CD14-positive monocyte (primary cell): Measurements from ENCODE around the gene RPEL1. TPM values are rescaled to one million over a fixed set of nuclear protein-coding genes. Genes with fewer than 3 reads are reported as not detected.
A peak's percentile ranks its signal among the peaks of the same experiment; 100 is the strongest.
"Not testable (repeated sequence)": the region's sequence is repeated elsewhere in the genome, so short reads cannot be mapped to it uniquely, and the experiment has no call there.

Experiments used
- DNase-seq, 3 donors: peaks; one replicate each; pipeline ENCODE4 v3.0.0-alpha.2; 2011 to 2022
- H2AFZ ChIP-seq: 2 replicates; pipeline ENCODE4 v1.6.0; 2012; ENCODE audit warnings: mild to moderate bottlenecking, low read depth, low read length, inconsistent platforms; ENCODE audit not compliant: insufficient read depth, poor library complexity, severe bottlenecking
- H3K27ac ChIP-seq, 2 donors: 1 replicate in 1 of 2; 2 replicates in 1 of 2; pipeline ENCODE4 v1.5.1; 2012 to 2013; ENCODE audit warnings: low read length in 2 of 2, control low read depth in 1 of 2, inconsistent platforms in 1 of 2, low read depth in 1 of 2, mild to moderate bottlenecking in 1 of 2
- H3K27me3 ChIP-seq, 2 donors: one replicate each; pipeline versions ENCODE4 v1.6.0 to v1.6.1; 2011 to 2013; ENCODE audit warnings: low read length in 2 of 2; ENCODE audit not compliant: control insufficient read depth in 2 of 2, insufficient read depth in 2 of 2
- H3K36me3 ChIP-seq, 2 donors: replicated peaks in 1 of 2; 1 replicate in 1 of 2; 2 replicates in 1 of 2; pipeline versions ENCODE4 v1.5.1 to v1.6.1; 2012 to 2013; ENCODE audit warnings: low read length in 2 of 2, control low read depth in 1 of 2, inconsistent platforms in 1 of 2, mild to moderate bottlenecking in 1 of 2; ENCODE audit not compliant: insufficient read depth in 2 of 2, control insufficient read depth in 1 of 2
- H3K4me1 ChIP-seq, 2 donors: 1 replicate in 1 of 2; 2 replicates in 1 of 2; pipeline versions ENCODE4 v1.5.1 to v1.6.1; 2012 to 2013; ENCODE audit warnings: low read length in 2 of 2, control low read depth in 1 of 2, inconsistent platforms in 1 of 2, mild to moderate bottlenecking in 1 of 2, moderate library complexity in 1 of 2; ENCODE audit not compliant: insufficient read depth in 2 of 2, control insufficient read depth in 1 of 2
- H3K4me2 ChIP-seq: replicated peaks from 2 replicates; pipeline ENCODE3; 2012; ENCODE audit warnings: low read length, moderate library complexity, mild to moderate bottlenecking; ENCODE audit not compliant: poor library complexity, severe bottlenecking; ENCODE audit errors: extremely low read depth
- H3K4me3 ChIP-seq, 3 experiments: fragments of 200-600 bp in 1 of 3; sonication (generic) in 1 of 3; replicated peaks in 1 of 3; 1 replicate in 2 of 3; 2 replicates in 1 of 3; pipeline ENCODE4 v1.5.1; 2011 to 2013; ENCODE audit warnings: low read length in 3 of 3, mild to moderate bottlenecking in 3 of 3, control low read depth in 2 of 3, low read depth in 2 of 3, inconsistent platforms in 1 of 3, moderate library complexity in 1 of 3
- H3K79me2 ChIP-seq: 2 replicates; pipeline ENCODE4 v1.6.0; 2012; ENCODE audit warnings: mild to moderate bottlenecking, control low read depth, inconsistent platforms, low read length, moderate library complexity; ENCODE audit not compliant: insufficient read depth
- H3K9ac ChIP-seq: 2 replicates; pipeline ENCODE4 v1.6.0; 2017; ENCODE audit warnings: low read length, mild to moderate bottlenecking; ENCODE audit not compliant: insufficient read depth, poor library complexity, severe bottlenecking
- H3K9me3 ChIP-seq, 2 donors: replicated peaks in 1 of 2; 1 replicate in 1 of 2; 2 replicates in 1 of 2; pipeline versions ENCODE4 v1.5.1 to v1.6.1; 2012 to 2013; ENCODE audit warnings: low read length in 2 of 2, control low read depth in 1 of 2; ENCODE audit not compliant: control insufficient read depth in 1 of 2, insufficient read depth in 1 of 2
- H4K20me1 ChIP-seq: 2 replicates; pipeline ENCODE4 v1.6.0; 2012; ENCODE audit warnings: mild to moderate bottlenecking, low read length, control low read depth, moderate library complexity; ENCODE audit not compliant: insufficient read depth
- H3K27ac Mint-ChIP-seq, 7 donors: one replicate each; pipeline ENCODE4 v1.8.0; 2020; ENCODE audit warnings: mild to moderate bottlenecking in 7 of 7, mixed read lengths in 7 of 7, moderate library complexity in 6 of 7, inconsistent platforms in 2 of 7
- H3K27me3 Mint-ChIP-seq, 3 donors: one replicate each; pipeline ENCODE4 v1.8.0; 2021 to 2022; ENCODE audit warnings: low read depth in 3 of 3, mild to moderate bottlenecking in 3 of 3, mixed read lengths in 3 of 3, moderate library complexity in 3 of 3, inconsistent platforms in 1 of 3
- H3K36me3 Mint-ChIP-seq, 2 donors: one replicate each; pipeline ENCODE4 v1.8.0; 2020; ENCODE audit warnings: mixed read lengths in 2 of 2, inconsistent platforms in 1 of 2, mild to moderate bottlenecking in 1 of 2
- H3K4me1 Mint-ChIP-seq: one replicate; pipeline ENCODE4 v1.8.0; 2020; ENCODE audit warnings: mild to moderate bottlenecking, mixed read lengths
- H3K4me3 Mint-ChIP-seq, 2 donors: one replicate each; pipeline ENCODE4 v1.8.0; 2020; ENCODE audit warnings: mild to moderate bottlenecking in 2 of 2, mixed read lengths in 2 of 2, moderate library complexity in 1 of 2
- H3K9me3 Mint-ChIP-seq, 7 donors: one replicate each; pipeline ENCODE4 v1.8.0; 2020 to 2022; ENCODE audit warnings: mixed read lengths in 7 of 7, mild to moderate bottlenecking in 6 of 7, moderate library complexity in 6 of 7, inconsistent platforms in 2 of 7
- CTCF ChIP-seq: fragments of 200-600 bp; IDR thresholded peaks from one replicate; pipeline ENCODE4 v1.8.0; 2022; ENCODE audit warnings: antibody characterized with exemption, mild to moderate bottlenecking
- WGBS: methylation state at CpG from one replicate; pipeline ENCODE4 v1.1.5; 2013; ENCODE audit warnings: missing lambda C conversion rate; ENCODE audit not compliant: insufficient coverage; 5-methylcytosine and 5-hydroxymethylcytosine counted together
- intact Hi-C, 2 donors: fragments of 100-400 bp; cut with micrococcal nuclease; formaldehyde crosslinking; loops; one replicate each; pipeline versions ENCODE4 v1.15.0 to v1.15.1; 2023
- polyA minus RNA-seq: library from RNA; depleted of rRNA, polyadenylated mRNA; stranded (reverse); fragments of >200 nt; gene quantifications from 2 replicates; pipeline ENCODE4 v1.2.3, GENCODE V29; 2012
- polyA plus RNA-seq, 3 donors: library from polyadenylated mRNA; depleted of rRNA in 1 of 3; unstranded in 2 of 3; stranded (reverse) in 1 of 3; fragments of 300-500 nt in 2 of 3; fragments of >200 nt in 1 of 3; fragmentation: Illumina TruSeq in 2 of 3; gene quantifications; 1 replicate in 2 of 3; 2 replicates in 1 of 3; pipeline ENCODE4 v1.2.3, GENCODE V29; 2012 to 2021
- total RNA-seq, 12 experiments: library from RNA in 1 of 12; stranded (reverse) in 1 of 12; fragments of 120-200 nt in 1 of 12; gene quantifications; one replicate each; pipeline ENCODE4 v1.2.4 and lab custom pipeline; 2013 to 2026; ENCODE audit warnings: mixed read lengths in 6 of 12, inconsistent platforms in 1 of 12

RPEL1 gene
- total RNA-seq (2013) = 0.23 TPM
- not detected for polyA plus RNA-seq
- not detected in 2 replicates for polyA minus RNA-seq
- 0 to 1.0 (median 0.11) reads per million in 11 experiments for total RNA-seq (lab: John Stamatoyannopoulos, UW)

- not testable (repeated sequence) for H3K4me3 ChIP-seq, H3K27ac ChIP-seq, H3K9me3 Mint-ChIP-seq, H3K4me2 ChIP-seq, H4K20me1 ChIP-seq, H2AFZ ChIP-seq, DNase-seq, H3K27me3 Mint-ChIP-seq, H3K79me2 ChIP-seq, H3K27ac Mint-ChIP-seq, H3K4me3 Mint-ChIP-seq, H3K36me3 ChIP-seq, H3K9ac ChIP-seq, H3K36me3 Mint-ChIP-seq, H3K27me3 ChIP-seq, H3K9me3 ChIP-seq
- peaks cover 27% of the 10 kb centered on the region for H3K4me1 Mint-ChIP-seq
- peaks cover 21% of the 10 kb centered on the region in 2 donors for H3K4me1 ChIP-seq
- 87% methylated on average over 7 of the region's 7 CpGs for WGBS
- intact Hi-C loops = loop anchor here (2.0 to 10.0 kb wide), 4 partner anchors 131 to 411 kb away; partner anchors contain the start of genes CNNM2 (in 1 of the 2) and CYP17A1 (in 1 of the 2)
Observed at GRCh38 chr10:103245587-103245986, at the start of gene RPEL1. Gene RPEL1 (plus strand): TSS chr10:103245887. CDS start chr10:103245997, 110 bp downstream.

- peak overlapping the region in 1 of 2 donors; percentile 96 for H3K27ac ChIP-seq
- H3K27me3 ChIP-seq = no peaks in the 10 kb centered on the region
- peaks cover 0 to 4% of the 10 kb centered on the region in 2 donors for H3K36me3 Mint-ChIP-seq
- no peak for TF ChIP-seq CTCF
- no peak overlapping the region for H3K9ac ChIP-seq
- H3K4me3 ChIP-seq = peak overlapping the region in 1 of 3 experiments; percentile 68
- H2AFZ ChIP-seq = peak overlapping the region; percentile 29
- WGBS = 60% methylated on average over 1 of the region's 2 CpGs
- H3K9me3 ChIP-seq = no peaks in the 10 kb centered on the region
- H3K79me2 ChIP-seq = peaks cover 55% of the 10 kb centered on the region
- intact Hi-C loops = no loop called here
- peak overlapping the region; percentile 77 for H3K4me2 ChIP-seq
- DNase-seq = no peak
- peaks cover 14% of the 10 kb centered on the region for H4K20me1 ChIP-seq
- no peak overlapping the region for H3K4me3 Mint-ChIP-seq
- H3K4me1 Mint-ChIP-seq = peaks cover 71% of the 10 kb centered on the region
- peaks cover 74 to 80% of the 10 kb centered on the region in 2 donors for H3K4me1 ChIP-seq
- peaks cover 0 to 3% (median 0%) of the 10 kb centered on the region in 7 donors for H3K9me3 Mint-ChIP-seq
- H3K27ac Mint-ChIP-seq = peak overlapping the region; percentile 25 to 95 (median 94)
- H3K36me3 ChIP-seq = no peaks in the 10 kb centered on the region
- no peaks in the 10 kb centered on the region for H3K27me3 Mint-ChIP-seq
Observed at GRCh38 chr10:103196516-103196915, 49.2 kb upstream of the RPEL1 start.
